ENCODE data around the gene ZFC3H1. TPM values are rescaled to one million over a fixed set of nuclear protein-coding genes. Genes with fewer than 3 reads are reported as not detected.

Gene ZFC3H1
- total and polyA plus RNA-seq, 2 of the 4 experiments (the other 2 are of a cell fraction): 16.8 to 23.3 TPM

DNA sequence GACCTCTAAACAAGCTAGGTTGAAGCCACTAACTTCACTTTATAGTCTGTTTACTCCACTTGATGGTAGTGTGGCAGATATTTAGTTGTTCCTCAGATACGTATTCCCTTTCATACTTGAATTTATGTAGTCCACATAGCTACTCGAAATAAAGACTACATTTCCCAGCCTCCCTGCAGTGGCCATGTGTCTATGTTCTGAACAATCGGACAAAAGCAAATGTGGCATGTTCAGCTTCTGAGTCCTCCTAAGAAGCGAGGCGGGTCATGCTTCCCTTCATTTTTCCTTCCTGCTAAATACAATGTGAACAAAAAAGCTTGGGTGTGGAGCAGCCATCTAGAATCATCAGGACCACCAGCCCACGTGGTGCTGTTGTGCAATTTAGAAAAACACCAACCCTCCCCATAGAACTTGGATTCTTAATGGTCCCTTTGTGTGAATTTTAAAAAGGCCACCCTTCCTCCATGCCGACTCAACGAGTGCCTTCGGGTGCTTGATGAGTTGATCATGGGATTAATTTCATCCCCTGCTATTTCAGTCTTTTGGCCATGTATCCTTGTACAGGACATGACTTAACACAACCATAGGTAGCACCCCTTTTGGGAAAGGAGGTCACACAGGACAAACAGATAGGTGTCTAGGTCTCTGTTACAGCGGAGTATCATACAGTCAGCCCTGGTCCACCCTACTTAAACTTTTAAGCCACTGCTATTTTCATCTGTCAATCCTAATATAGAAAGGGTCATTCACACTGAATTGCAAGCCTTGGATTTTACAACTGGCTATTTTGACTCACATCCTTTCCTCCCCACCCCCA, 60.7 kb downstream of the ZFC3H1 start:
- H3K36me3 ChIP-seq (ENCODE audit: control insufficient read depth, insufficient read depth, low read length): peaks cover 6% of the 10 kb centered on the region; the same call in 1 of the 2 replicates
- no peak overlapping the region for H2BK5ac ChIP-seq (ENCODE audit: low read depth, low read length, poor library complexity, severe bottlenecking)
- no peak overlapping the region for H3K4me3 ChIP-seq (ENCODE audit: insufficient read depth, low read depth, low read length)
- H4K5ac ChIP-seq (ENCODE audit: low read depth, low read length): no peak overlapping the region
- dilution Hi-C loops (cut with HindIII; ENCODE audit: low sequenced_read_pairs, unreplicated experiment): no loop called here
- no peak overlapping the region for H3K9ac ChIP-seq (ENCODE audit: low read depth, low read length)
- H4K91ac ChIP-seq (ENCODE audit: insufficient read depth, low read depth, low read length): no peak overlapping the region
- H3K56ac ChIP-seq (ENCODE audit: extremely low read depth, insufficient read depth, low read length): no peak overlapping the region
- H2AK9ac ChIP-seq (replicated peaks; ENCODE audit: low read depth, low read length, poor library complexity): no peak overlapping the region
- H3K18ac ChIP-seq (ENCODE audit: low read depth, low read length): no peak overlapping the region
- in situ Hi-C loops (cut with MboI; ENCODE audit: low sequenced_read_pairs): no loop called here
- H3K14ac ChIP-seq (replicated peaks; ENCODE audit: low read depth, low read length): no peak overlapping the region
- ChIA-PET POLR2A (ENCODE audit: unreplicated experiment) (no interaction called here), CTCF (no interaction called here)
- no peak overlapping the region for H2BK15ac ChIP-seq (ENCODE audit: low read depth, low read length)
- H3K4me2 ChIP-seq (ENCODE audit: low read depth, low read length): no peak overlapping the region
- ATAC-seq (ENCODE audit: low read depth) (no peak), DNase-seq (no peak)
- intact Hi-C loops (cut with micrococcal nuclease): loop anchor here (5.0 kb wide), 1 partner anchor 41 kb away; no protein-coding TSS in a partner anchor
- no peak overlapping the region for H2AFZ ChIP-seq (replicated peaks; ENCODE audit: low read length, poor library complexity)
- no peaks in the 10 kb centered on the region for H3K9me3 ChIP-seq (ENCODE audit: control insufficient read depth, insufficient read depth, low read length)
- H3K4ac ChIP-seq (ENCODE audit: low read depth, low read length): no peak overlapping the region
- H2BK120ac ChIP-seq (ENCODE audit: low read depth, low read length): no peak overlapping the region
- H3K79me1 ChIP-seq (ENCODE audit: low read depth in 1 of 2, low read length in 2 of 2): no peaks in the 10 kb centered on the region
- H2BK20ac ChIP-seq (ENCODE audit: low read depth, low read length): no peak overlapping the region
- WGBS, 2 experiments (ENCODE audit: extremely low coverage in 2 of 2, insufficient read length in 1 of 2): no CpG with 5 or more reads among the region's 10 CpGs
- H3K23ac ChIP-seq (ENCODE audit: low read depth, low read length): no peak overlapping the region
- no peak for TF ChIP-seq CHD1 (IDR thresholded peaks at IDR 0.05; ENCODE audit: low read depth, low read length)
- TF ChIP-seq RCOR1 (IDR thresholded peaks at IDR 0.05; ENCODE audit: insufficient replicate concordance, low read length): no peak
- TF ChIP-seq CEBPB (IDR thresholded peaks at IDR 0.05; ENCODE audit: low read depth, low read length): 0 out of 2 replicates have a peak, but pooled peaks have one; percentile 7
- TF ChIP-seq, protein P1, sequence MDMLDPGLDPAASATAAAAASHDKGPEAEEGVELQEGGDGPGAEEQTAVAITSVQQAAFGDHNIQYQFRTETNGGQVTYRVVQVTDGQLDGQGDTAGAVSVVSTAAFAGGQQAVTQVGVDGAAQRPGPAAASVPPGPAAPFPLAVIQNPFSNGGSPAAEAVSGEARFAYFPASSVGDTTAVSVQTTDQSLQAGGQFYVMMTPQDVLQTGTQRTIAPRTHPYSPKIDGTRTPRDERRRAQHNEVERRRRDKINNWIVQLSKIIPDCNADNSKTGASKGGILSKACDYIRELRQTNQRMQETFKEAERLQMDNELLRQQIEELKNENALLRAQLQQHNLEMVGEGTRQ (IDR thresholded peaks at IDR 0.05; ENCODE audit: low read depth, low read length): no peak
- no peaks in the 10 kb centered on the region for H3K27me3 ChIP-seq (ENCODE audit: control insufficient read depth, insufficient read depth, low read length)
- no peak overlapping the region for H4K8ac ChIP-seq (ENCODE audit: low read depth in 2 of 2, low read length in 2 of 2)
- no peak overlapping the region for H3K27ac ChIP-seq (ENCODE audit: insufficient read depth, low read length)
- no peaks in the 10 kb centered on the region for H3K4me1 ChIP-seq (ENCODE audit: control insufficient read depth, insufficient read depth, low read length)
- no peaks in the 10 kb centered on the region for H4K20me1 ChIP-seq (ENCODE audit: insufficient read depth, low read length)
- no TSS peak for BruUV-seq (replicated peaks)
- H2AK5ac ChIP-seq (ENCODE audit: low read depth, low read length): no peak overlapping the region
- H3K9me1 ChIP-seq (ENCODE audit: insufficient read depth, low read length): no peaks in the 10 kb centered on the region

Data from IMR-90 (cell line).